SU-DHL-6 (cell line): Measurements from ENCODE around the gene KRTAP10-11.

ENCODE experiments used
- EZH2phosphoT487 ChIP-seq: fragments of 200-600 bp; sonication (generic), shearing (Covaris generic); conservative IDR thresholded peaks from 2 replicates; pipeline ENCODE4 v1.6.1; 2018; ENCODE audit warnings: mild to moderate bottlenecking, antibody characterized with exemption, low read length, moderate library complexity, mixed read lengths
- TF ChIP-seq, protein P1 (sequence below): fragments of 200-600 bp; sonication (generic); IDR thresholded peaks from one replicate; pipeline ENCODE4 v1.5.1; 2017; ENCODE audit warnings: antibody characterized with exemption, mild to moderate bottlenecking, low read length, moderate library complexity; ENCODE audit not compliant: insufficient read depth, poor library complexity, severe bottlenecking

DNA sequence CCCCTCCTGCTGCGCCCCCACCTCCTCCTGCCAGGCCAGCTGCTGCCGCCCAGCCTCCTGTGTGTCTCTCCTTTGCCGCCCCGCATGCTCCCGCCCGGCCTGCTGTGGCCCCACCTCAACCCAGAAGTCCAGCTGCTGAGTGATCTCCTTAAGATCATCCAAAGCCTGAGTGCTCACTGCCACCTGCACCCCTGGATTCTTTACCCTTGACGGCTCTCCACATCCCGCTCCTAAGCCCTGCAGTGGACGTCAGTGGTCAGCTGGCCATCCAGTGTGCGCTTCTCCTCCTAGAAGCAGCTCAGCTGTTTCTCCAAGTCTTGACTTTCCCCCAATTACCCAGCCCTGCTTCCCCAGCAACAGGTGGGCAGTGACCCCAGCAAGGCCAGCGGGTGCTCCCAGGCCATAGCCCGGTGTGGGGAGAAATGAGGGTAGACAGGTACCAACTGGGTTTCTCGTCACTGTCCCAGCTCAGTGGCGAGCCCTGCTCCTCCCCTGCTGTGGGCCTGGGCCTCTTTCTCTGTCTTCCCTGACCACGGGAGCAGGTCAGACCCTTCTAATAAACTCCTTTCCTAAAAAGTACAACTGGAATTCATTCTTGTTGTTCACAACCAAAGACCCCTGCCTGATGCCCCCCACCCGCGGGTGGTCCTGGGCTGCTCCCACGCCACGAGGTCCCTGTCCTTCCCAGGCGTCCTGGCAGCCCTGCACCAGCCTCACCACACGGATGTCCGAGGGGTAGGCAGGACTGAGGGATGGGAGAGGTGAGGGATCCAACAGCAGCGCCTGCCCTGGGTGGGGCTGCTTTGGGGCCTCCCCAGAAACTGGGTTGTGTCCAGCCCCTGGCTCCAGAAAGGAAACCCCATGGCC is 44.4 kb upstream of the KRTAP10-11 start:
- TF ChIP-seq, protein P1, sequence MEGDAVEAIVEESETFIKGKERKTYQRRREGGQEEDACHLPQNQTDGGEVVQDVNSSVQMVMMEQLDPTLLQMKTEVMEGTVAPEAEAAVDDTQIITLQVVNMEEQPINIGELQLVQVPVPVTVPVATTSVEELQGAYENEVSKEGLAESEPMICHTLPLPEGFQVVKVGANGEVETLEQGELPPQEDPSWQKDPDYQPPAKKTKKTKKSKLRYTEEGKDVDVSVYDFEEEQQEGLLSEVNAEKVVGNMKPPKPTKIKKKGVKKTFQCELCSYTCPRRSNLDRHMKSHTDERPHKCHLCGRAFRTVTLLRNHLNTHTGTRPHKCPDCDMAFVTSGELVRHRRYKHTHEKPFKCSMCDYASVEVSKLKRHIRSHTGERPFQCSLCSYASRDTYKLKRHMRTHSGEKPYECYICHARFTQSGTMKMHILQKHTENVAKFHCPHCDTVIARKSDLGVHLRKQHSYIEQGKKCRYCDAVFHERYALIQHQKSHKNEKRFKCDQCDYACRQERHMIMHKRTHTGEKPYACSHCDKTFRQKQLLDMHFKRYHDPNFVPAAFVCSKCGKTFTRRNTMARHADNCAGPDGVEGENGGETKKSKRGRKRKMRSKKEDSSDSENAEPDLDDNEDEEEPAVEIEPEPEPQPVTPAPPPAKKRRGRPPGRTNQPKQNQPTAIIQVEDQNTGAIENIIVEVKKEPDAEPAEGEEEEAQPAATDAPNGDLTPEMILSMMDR = no peak
- TF ChIP-seq EZH2phosphoT487 = no peak
